GM18951 (cell line): ENCODE data around the gene ICA1.

Experiments used
- POLR2A ChIP-seq: IDR thresholded peaks from 4 replicates; pipeline ENCODE4 v1.6.1; 2011; ENCODE audit warnings: mild to moderate bottlenecking; ENCODE audit not compliant: insufficient read length, insufficient read depth; ENCODE audit errors: extremely low read depth
- in situ Hi-C: fragments of 300-500 bp; cut with MboI; formaldehyde crosslinking; loops from one replicate; pipeline ENCODE4 v1.12.0; 2022; ENCODE audit warnings: low sequenced_read_pairs, mixed read lengths, inconsistent platforms; ENCODE audit not compliant: unreplicated experiment

ICA1 gene

DNA sequence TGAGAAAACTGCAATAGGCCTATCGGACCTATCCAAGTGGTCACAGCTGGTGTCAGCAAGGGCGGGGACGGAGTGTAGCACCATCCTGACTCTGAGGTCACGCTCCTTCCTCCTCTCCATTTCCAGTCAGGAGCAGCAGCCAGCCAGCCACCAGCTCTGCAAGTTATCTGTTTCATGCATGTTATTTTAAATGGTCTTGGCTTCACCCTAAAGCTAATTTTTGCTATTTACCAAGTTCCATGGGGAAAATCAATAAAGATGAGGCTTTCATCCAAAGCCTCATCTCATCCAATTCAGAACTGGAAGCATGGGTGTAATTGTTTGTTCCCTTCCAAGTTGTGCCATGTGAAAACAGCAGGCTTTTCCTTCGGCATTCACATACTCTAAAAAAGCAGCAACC lies 49.3 kb downstream of the ICA1 start:
- TF ChIP-seq POLR2A: no peak
- in situ Hi-C loops: loop anchor here (10.0 to 25.0 kb wide), 2 partner anchors 528 to 1100 kb away; no protein-coding TSS in a partner anchor

GRCh38 chr7:8211725-8212096 lies 50.3 kb downstream of the ICA1 start:
- TF ChIP-seq POLR2A: no peak
- in situ Hi-C loops: loop anchor here (10.0 to 25.0 kb wide), 2 partner anchors 527 to 1099 kb away; no protein-coding TSS in a partner anchor

- TF ChIP-seq POLR2A: no peak
- in situ Hi-C loops: loop anchor here (10.0 to 25.0 kb wide), 2 partner anchors 526 to 1099 kb away; no protein-coding TSS in a partner anchor
These were observed 50.9 kb downstream of the ICA1 start for GRCh38 chr7:8210845-8211724.

GRCh38 chr7:8209353-8209752 lies 52.6 kb downstream of the ICA1 start:
- no peak for TF ChIP-seq POLR2A
- in situ Hi-C loops: loop anchor here (25.0 kb wide), 1 partner anchor 1097 kb away; no protein-coding TSS in a partner anchor

GRCh38 chr7:8208816-8209215 lies 53.2 kb downstream of the ICA1 start:
- in situ Hi-C loops: loop anchor here (25.0 kb wide), 1 partner anchor 1097 kb away; no protein-coding TSS in a partner anchor
- TF ChIP-seq POLR2A: no peak

DNA sequence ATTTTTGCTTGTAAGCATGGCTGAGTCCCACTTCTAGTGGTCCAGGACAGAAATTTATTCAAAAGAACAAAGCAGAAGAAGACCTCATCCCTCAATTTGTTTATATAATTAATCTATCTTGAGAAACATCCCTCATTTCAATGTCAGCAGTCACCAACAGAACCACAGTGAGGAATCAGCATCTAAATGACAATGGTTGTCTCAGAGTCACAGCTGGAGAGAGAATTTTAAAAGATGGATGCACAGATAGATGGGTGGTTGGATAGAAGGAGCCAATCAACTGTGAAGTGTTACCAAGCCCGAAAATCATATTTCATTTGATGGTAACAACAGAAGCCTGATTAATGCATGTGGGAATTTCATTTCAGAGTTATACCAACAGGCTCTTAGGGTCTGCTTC lies 55.0 kb downstream of the ICA1 start:
- in situ Hi-C loops: loop anchor here (25.0 kb wide), 1 partner anchor 1095 kb away; no protein-coding TSS in a partner anchor
- no peak for TF ChIP-seq POLR2A

DNA sequence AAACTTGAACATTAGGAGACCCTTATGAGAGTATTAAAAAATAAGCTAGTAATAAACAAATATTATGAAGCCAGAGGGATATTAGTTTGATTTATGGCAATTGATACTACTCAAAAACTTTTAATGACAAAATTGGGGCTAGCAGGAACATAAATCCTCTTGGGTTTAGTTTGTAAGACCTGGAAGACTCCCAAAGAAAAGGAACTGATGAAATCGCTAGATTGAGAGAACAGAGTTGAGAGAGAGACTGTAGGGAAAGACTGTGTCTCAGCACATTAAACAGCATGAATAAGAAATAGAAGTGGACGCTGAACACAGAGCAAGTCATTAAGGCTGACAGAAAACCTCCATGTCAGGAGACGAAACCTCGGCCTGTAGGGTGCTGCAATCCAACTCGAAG lies 56.4 kb downstream of the ICA1 start:
- in situ Hi-C loops: loop anchor here (25.0 kb wide), 1 partner anchor 1093 kb away; no protein-coding TSS in a partner anchor
- TF ChIP-seq POLR2A: no peak

DNA sequence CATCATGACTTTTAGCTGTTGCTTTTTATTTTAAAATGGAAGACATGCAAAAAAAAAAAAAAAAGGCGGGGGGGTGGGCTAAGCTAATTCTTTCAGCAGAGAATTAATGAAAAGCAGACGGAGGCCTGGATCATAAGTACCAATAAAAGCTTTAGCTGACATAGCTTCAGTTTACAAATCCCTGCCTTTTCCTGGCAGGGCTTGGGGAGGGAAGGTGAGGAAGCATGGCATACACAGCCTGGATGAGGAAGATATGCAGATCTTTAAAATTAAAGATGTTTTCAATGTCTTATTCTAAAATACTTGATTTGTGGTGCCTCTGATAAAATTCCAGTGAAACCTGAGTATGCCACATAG lies 57.0 kb downstream of the ICA1 start:
- in situ Hi-C loops: loop anchor here (25.0 kb wide), 1 partner anchor 1093 kb away; no protein-coding TSS in a partner anchor
- TF ChIP-seq POLR2A: no peak

DNA sequence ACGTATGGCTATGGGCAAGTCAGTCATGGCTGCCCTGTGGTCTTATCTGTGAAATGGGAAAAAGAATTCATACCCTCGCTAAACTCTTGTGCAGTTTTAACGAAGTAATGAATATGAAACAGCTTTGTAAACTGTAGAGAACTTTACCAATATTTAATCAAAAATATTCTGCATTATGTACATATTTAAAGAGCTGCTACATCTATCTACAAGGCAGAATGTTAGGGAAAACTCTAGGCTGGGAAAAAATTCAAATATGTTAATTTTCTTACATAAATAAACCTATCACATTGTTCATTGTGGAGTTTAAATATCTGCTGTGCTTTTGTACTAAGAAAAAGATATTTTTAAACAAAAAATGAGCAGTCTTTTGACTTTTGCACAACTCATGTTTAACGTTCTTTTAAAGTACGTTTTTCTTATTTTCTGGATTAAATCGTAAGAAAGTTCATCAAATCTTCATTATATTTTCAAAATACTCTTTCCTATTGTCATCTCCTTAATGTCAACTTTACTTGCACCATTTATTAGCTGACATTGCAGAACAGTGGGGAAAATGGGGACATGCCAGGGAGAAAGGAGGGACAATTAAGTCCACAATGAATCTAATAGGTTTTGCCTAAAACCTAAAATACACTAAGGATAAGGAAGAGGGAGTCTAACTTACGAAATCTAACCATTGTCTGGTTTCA lies 57.5 kb downstream of the ICA1 start:
- no peak for TF ChIP-seq POLR2A
- in situ Hi-C loops: loop anchor here (25.0 kb wide), 1 partner anchor 1092 kb away; no protein-coding TSS in a partner anchor

- no peak for TF ChIP-seq POLR2A
- in situ Hi-C loops: loop anchor here (25.0 kb wide), 1 partner anchor 1090 kb away; no protein-coding TSS in a partner anchor
These were observed 60.0 kb downstream of the ICA1 start for GRCh38 chr7:8201846-8202441.

DNA sequence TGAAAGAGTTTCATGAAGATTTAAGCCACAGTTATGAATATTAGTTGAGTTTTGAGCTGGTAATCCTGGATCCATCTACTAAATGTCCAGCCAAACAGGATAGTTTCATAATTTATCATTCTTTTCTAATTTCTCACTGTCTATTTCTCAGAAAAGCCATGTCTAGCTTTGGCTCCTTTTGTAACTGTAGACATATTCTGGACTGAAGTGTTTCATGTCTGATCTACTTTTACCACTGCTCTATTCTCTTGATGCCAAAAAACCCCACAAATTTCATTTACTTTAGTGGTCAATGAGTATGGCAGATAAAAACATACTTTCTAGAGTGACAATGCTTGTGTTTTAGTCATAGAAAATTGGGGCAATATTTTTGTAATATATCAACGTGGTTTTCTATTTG lies 61.2 kb downstream of the ICA1 start:
- in situ Hi-C loops: loop anchor here (25.0 kb wide), 1 partner anchor 1088 kb away; no protein-coding TSS in a partner anchor
- TF ChIP-seq POLR2A: no peak

GRCh38 chr7:8200316-8200715 lies 61.7 kb downstream of the ICA1 start:
- no peak for TF ChIP-seq POLR2A
- in situ Hi-C loops: loop anchor here (25.0 kb wide), 1 partner anchor 1088 kb away; no protein-coding TSS in a partner anchor
